IPS DF 6.9 (cell line): Measurements from ENCODE around the gene MYMX.
A peak's percentile ranks its signal among the peaks of the same experiment; 100 is the strongest.

Experiments used
- DNase-seq: peaks from one replicate; pipeline ENCODE4 v3.0.0-alpha.2; 2013; ENCODE audit warnings: low read depth, low spot score
- H3K27ac ChIP-seq: one replicate; pipeline ENCODE4 v1.5.1; 2013; ENCODE audit warnings: low read length, control low read depth
- H3K27me3 ChIP-seq: 2 replicates; pipeline ENCODE4 v1.6.1; 2013; ENCODE audit warnings: mild to moderate bottlenecking, low read length; ENCODE audit not compliant: control insufficient read depth, insufficient read depth
- H3K36me3 ChIP-seq: 2 replicates; pipeline ENCODE4 v1.6.1; 2013; ENCODE audit warnings: low read length; ENCODE audit not compliant: control insufficient read depth, insufficient read depth
- H3K4me1 ChIP-seq: 2 replicates; pipeline ENCODE4 v1.6.1; 2013; ENCODE audit warnings: low read length; ENCODE audit not compliant: control insufficient read depth, insufficient read depth
- H3K4me3 ChIP-seq: 2 replicates; pipeline ENCODE4 v1.5.1; 2013; ENCODE audit warnings: mild to moderate bottlenecking, low read length
- H3K9me3 ChIP-seq: 2 replicates; pipeline ENCODE4 v1.6.1; 2013; ENCODE audit warnings: low read length, inconsistent platforms; ENCODE audit not compliant: control insufficient read depth, insufficient read depth
- WGBS: extraction: QIAGEN DNeasy Blood & Tissue Kit; methylation state at CpG from one replicate; pipeline ENCODE4 v1.1.7; 2013; ENCODE audit warnings: mixed read lengths, missing lambda C conversion rate; ENCODE audit not compliant: insufficient read length, insufficient coverage; 5-methylcytosine and 5-hydroxymethylcytosine counted together

MYMX gene

DNA sequence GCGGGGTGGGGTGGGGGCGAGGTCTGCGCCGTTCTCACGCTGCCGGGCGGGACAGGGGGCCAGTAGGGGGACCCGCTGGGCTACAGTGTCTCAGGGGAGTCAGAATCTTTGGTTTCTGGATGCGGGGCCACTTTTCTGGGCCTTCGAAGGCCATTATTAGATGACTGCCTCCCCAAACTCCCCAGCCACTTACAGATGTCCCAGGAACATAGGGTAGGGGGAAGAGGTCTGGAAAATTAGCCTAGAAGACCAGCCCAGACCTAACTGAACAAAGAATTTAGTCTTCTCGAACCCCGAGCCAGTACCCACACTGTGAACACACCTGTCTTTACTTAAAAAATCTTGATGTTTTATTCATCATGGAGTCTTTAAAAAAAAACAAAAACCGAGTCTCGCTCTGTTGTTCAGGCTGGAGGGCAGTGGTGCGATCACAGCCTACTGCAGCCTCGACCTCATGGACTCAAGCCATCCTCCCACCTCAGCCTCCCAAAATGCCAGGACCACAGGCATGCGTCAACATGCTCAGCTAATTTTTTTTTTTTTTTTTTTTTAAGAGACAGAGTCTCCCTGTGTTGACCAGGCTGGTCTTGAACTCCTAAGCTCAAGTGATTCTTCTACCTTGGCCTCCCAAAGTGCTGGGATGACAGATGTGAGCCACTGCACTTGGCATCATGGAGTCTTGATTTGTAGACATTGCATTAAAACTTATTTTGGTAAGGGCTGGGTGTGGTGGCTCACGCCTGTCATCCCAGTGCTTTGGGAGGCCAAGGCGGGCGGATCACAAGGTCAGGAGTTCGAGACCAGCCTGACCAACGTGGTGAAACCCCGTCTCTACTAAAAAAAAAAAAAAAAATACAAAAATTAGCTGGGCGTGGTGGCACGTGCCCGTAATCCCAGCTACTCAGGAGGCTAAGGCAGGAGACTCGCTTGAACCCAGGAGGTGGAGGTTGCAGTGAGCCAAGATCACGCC is 3.4 kb downstream of the MYMX start:
- H3K4me1 ChIP-seq: peaks cover 22% of the 10 kb centered on the region
- H3K36me3 ChIP-seq: no peaks in the 10 kb centered on the region
- WGBS: no CpG with 5 or more reads among the region's 28 CpGs
- no peaks in the 10 kb centered on the region for H3K27me3 ChIP-seq
- H3K27ac ChIP-seq: no peak overlapping the region
- no peaks in the 10 kb centered on the region for H3K9me3 ChIP-seq
- no peak for DNase-seq
- no peak overlapping the region; the same call in 1 of the 2 replicates for H3K4me3 ChIP-seq

DNA sequence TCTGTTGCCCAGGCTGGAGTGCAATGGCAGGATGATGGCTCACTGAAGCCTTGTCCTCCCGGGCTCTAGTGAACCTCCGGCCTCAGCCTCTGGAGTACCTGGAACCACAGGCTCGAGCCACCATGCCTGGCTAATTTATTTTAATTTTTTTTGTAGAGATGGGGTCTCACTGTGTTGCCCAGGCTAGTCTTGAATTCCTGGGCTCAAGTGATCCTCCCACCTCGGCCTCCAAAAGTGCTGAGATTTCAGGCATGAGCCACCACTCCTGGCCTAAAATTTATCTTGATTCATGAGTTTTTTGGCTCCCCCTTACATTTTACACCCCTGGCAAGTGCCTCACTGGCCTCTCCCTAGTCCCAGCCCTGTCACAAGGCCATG is 4.2 kb downstream of the MYMX start:
- peaks cover 22% of the 10 kb centered on the region for H3K4me1 ChIP-seq
- DNase-seq: no peak
- H3K27ac ChIP-seq: no peak overlapping the region
- WGBS: no CpG with 5 or more reads among the region's 4 CpGs
- H3K9me3 ChIP-seq: no peaks in the 10 kb centered on the region
- H3K4me3 ChIP-seq: no peak overlapping the region
- H3K36me3 ChIP-seq: no peaks in the 10 kb centered on the region
- H3K27me3 ChIP-seq: no peaks in the 10 kb centered on the region

DNA sequence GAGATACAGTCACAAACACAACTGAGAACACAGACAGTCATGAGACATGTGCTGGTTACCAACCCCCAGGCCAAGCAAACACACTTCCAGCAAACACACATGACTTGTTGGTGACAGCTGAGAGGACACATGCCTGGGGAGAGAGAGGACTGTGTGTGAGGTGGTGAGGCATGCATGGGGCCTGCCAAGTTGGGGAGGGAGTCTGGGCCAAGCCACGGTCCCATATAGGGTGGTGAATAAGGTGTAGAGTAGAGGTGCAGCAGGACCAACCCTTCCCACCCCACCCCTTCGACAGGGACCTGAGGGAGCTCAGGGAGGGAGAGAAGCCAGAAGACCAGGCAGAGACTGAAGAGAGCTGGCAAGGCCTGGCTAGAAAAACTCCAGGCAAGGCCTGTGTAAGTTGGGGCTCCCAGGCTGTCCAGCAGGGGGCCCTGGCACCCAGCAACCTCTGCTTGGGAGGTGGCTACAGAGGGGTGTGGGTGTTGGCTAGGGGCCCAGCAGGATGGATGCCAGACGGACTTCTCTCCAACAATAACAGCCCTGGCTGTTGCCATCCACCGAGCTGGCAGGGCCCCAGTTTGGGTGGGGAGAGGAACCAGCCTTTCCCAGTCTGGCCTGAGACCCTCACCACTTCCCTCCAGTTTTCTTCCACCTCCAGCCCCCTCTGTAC is 4.7 kb downstream of the MYMX start:
- no peak overlapping the region for H3K27ac ChIP-seq
- no peak overlapping the region for H3K4me3 ChIP-seq
- no peaks in the 10 kb centered on the region for H3K36me3 ChIP-seq
- no peaks in the 10 kb centered on the region for H3K9me3 ChIP-seq
- no CpG with 5 or more reads among the region's 4 CpGs for WGBS
- DNase-seq: no peak
- H3K4me1 ChIP-seq: peaks cover 26% of the 10 kb centered on the region
- H3K27me3 ChIP-seq: no peaks in the 10 kb centered on the region

DNA sequence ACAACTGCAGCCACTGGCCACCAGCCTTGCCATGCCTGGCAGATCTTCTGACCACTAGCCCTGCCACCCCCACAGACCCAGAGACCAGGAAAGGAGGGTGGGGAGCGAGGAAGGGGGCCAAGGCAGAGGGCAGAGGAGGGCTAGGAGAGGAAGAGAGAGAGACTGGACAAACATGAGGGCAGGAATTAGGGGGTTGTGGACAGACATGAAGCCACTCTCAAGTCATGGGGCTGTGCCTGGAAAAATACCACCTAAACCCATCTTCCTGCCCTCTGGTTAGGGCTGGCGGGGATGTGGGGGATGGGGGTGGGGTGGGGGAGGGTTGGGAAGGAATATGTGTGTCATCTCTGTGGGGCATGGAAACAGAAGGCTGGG is 5.2 kb downstream of the MYMX start:
- no peak overlapping the region for H3K4me3 ChIP-seq
- H3K27me3 ChIP-seq: no peaks in the 10 kb centered on the region
- no peak overlapping the region for H3K27ac ChIP-seq
- no peaks in the 10 kb centered on the region for H3K9me3 ChIP-seq
- WGBS: no CpG with 5 or more reads among the region's 2 CpGs
- no peak for DNase-seq
- H3K36me3 ChIP-seq: no peaks in the 10 kb centered on the region
- peaks cover 26% of the 10 kb centered on the region for H3K4me1 ChIP-seq

DNA sequence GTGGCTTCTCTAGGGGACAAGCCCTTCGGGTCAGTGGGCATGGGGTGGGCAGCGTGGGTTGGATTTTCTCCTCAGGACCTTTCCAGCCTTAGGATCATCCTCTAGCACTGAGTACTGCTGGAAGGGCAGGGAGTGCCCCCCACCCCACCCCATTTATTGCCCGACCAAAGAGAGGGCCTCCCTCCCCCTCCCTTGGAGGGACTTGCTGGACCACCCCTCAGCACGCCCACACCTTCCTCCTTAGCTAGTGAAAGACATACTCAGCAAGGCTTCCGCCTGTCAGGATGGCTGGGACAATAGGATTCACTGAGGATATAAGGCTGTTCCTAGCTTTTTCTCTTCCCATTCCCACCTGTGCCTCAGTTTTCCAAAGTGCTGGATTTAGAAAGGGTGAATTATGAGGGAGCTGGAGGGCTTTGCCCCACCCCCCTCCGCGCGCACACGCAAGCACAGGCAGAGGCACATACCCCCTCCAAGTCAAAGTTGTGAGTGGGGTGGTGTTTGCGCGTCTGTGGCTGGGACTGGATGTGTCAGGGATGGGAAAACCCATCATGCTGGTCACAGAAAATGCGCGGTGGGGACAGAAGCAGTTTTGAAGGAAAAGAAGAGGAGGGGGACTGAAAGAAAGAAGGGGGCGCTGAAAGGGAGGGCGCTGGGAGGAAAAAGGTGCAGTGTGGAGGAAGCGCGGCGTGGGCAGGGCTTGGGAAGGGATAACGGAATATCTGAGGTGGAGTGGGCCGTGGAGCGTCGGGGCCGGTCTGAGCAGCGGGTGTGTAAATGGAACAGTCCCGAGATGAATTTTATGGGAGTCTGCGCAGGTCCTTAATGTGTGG is 6.0 kb downstream of the MYMX start:
- no CpG with 5 or more reads among the region's 26 CpGs for WGBS
- Histone ChIP-seq H3K27ac (no peak overlapping the region), H3K4me1 (peaks cover 21% of the 10 kb centered on the region)

DNA sequence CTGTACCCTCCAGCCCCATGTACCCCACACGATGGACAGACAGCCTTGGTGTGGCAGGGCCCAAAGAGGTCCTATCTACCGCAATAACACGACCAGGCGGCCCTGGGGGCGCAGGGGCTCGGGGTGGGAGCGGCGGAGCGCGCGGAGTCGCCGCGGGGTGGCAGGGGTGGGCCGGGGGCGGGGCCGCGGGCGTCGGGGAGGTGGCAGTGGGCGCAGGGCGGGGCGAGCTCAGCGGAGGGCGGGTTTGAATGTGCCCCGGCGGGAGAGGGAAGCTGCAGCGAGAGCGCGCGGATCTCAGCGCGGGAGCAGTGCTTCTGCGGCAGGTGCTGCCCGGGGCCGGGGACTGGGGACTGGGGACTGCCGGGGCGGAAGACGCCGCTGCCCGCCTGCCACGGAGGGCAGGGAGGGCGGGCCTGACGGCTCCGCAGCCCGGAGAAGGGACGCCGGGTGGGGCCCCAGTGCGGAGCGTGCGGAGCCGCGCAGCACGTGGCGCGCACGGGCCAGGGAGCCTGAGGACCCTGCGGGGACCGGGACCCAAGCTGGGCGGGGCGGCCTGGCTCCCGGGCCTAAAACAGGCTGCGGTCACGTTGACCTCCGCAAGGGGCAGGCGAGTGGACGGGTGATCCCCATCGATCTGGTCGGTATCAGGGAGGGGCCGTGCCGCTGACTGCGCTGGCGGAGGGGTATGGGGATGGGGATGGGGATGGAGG is 6.7 kb downstream of the MYMX start, which contains the start of gene SLC29A1:
SLC29A1 (plus strand) TSS at position 277 of the 710 bp plus-strand sequence. CDS start 3,719 bp downstream, outside the sequence.
- H3K36me3 ChIP-seq: peaks cover 3% of the 10 kb centered on the region; the same call in 1 of the 2 replicates
- peak within 1 kb of the TSS; percentile 78 for H3K4me3 ChIP-seq
- H3K9me3 ChIP-seq: no peaks in the 10 kb centered on the region
- no peak within 1 kb of the TSS for H3K27ac ChIP-seq
- DNase-seq: no peak
- no peaks in the 10 kb centered on the region for H3K27me3 ChIP-seq
- WGBS: no CpG with 5 or more reads among the region's 73 CpGs
- peaks cover 17% of the 10 kb centered on the region for H3K4me1 ChIP-seq

More for the DNA sequence above, 6.0 kb downstream of the MYMX start:
- peak overlapping the region; percentile 78; the same call in 1 of the 2 replicates for H3K4me3 ChIP-seq
- no peaks in the 10 kb centered on the region for H3K9me3 ChIP-seq
- DNase-seq: no peak
- H3K27me3 ChIP-seq: no peaks in the 10 kb centered on the region
- peaks cover 3% of the 10 kb centered on the region; the same call in 1 of the 2 replicates for H3K36me3 ChIP-seq

DNA sequence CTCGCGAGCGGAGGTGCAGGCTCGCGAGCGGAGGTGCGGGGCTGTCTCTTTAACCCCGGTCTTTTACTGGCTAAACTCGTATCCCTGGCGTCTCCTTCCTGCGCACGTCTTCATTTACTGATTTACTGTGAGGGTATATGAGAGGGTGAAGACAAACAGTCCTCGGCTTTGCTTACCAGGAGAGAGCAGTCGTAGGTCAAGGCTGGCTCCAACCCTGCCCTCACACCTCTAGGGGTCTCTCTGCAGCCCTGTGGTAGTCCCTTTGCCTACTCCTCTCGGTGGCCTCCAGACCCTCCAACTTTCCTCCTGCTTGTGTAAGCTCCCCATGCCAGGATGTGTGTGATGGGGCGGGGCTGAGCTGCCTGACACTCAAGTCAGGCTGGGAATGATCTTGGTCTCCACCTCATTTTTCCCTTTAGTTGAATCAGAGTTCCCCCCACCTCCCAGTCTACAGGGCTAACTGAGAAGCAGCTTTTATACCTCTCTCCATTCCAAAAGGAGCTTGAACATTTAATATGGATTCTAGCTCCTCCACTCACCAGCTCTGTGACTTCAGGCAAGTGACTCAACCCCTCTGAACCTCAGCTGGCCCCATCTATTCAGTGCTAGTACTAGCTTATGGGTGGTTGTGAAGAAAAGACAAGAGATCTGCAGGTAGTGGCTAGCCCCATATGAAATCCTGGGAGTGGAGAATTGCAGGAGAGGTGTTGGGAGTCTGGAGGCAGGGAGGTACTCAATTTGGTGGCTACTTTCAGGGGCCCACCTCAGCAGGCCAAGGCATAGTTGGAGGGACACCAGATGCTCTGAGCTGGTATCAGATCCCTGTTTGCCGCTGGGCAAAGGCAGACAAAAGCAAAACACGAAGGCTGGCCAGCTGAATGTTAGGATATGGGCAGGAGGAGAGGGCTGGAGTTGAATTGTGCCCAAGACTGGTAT is 7.6 kb downstream of the MYMX start:
- WGBS: no CpG with 5 or more reads among the region's 18 CpGs
- Histone ChIP-seq H3K27me3 (no peaks in the 10 kb centered on the region), H3K9me3 (no peaks in the 10 kb centered on the region), H3K27ac (no peak overlapping the region), H3K36me3 (peaks cover 7% of the 10 kb centered on the region), H3K4me3 (peak overlapping the region; percentile 78; the same call in 1 of the 2 replicates), H3K4me1 (peaks cover 17% of the 10 kb centered on the region)
- DNase-seq: no peak

DNA sequence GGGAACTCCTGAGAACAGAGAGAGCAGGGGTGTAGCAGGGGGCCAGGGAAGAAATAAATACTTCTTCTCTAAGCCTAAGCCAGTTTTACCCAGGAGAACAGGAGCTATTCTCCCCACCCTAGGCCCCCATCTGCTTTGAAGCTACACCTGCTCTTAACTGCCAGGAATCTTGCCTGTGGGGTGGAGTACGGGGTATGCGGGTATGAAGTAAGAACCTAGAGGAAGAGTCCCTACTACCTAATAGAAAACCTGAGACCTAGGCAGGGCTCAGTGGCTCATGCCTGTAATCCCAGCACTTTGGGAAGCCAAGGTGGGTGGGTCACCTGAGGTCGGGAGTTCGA is 8.2 kb downstream of the MYMX start:
- no peaks in the 10 kb centered on the region for H3K9me3 ChIP-seq
- H3K4me3 ChIP-seq: no peak overlapping the region
- WGBS: no CpG with 5 or more reads among the region's 4 CpGs
- H3K27me3 ChIP-seq: no peaks in the 10 kb centered on the region
- no peak for DNase-seq
- no peak overlapping the region for H3K27ac ChIP-seq
- peaks cover 13% of the 10 kb centered on the region for H3K36me3 ChIP-seq
- peaks cover 17% of the 10 kb centered on the region for H3K4me1 ChIP-seq
